ENCODE data around the gene HIBCH. TPM values are rescaled to one million over a fixed set of nuclear protein-coding genes. Genes with fewer than 3 reads are reported as not detected.

Gene HIBCH
- total and polyA plus RNA-seq, 2 of the 13 experiments (the other 11 are each of a cell fraction or from before 2014, with no cell fraction given), result 18.8 to 49.5 TPM

DNA sequence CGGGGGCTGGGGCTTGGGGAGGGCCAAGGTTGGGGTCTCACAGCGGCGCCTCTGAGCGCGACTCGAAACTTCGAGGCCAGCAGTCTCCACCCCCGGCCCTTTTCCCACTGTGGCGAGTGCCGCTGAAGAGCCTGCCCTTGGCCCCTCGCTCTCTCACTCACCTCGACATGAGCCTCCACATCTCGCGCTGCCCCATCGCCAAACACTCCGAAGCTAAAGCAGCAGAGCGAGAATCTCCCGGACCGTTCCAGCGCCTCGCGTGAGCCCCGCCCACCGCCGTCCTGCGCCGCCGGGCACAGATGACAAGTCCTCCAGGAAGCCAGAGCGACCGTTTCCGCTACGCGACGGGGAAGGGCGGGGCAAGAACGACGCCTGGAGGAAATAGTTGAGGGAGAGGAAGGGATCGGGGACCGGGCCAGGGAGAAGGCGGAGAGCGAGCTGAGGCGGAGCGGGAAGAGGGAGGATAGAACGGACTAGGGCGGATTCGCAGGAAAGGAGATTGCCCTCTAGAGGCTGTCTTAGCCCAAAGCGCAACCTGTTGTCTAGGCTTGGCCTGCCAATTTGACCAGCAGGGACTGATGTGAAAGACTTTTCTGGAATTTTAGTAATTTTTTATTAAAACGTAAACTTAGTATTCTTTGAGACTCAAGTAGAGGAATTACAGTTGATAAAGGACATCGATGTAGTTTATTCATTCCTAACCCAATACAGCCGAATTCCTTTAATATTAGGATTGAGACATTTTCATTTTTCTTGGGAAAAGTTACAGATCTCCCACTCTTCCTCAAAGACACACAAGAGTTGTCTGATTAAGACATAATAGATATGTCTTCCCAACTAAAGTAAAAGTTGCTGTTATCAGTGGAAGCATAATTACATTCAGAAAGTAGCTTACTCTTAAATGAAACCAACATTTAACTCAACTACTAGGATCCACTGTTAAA is at the start of gene HIBCH (continued):
- TF ChIP-seq, protein P1, sequence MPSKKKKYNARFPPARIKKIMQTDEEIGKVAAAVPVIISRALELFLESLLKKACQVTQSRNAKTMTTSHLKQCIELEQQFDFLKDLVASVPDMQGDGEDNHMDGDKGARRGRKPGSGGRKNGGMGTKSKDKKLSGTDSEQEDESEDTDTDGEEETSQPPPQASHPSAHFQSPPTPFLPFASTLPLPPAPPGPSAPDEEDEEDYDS (CRISPR knock-in tag; IDR thresholded peaks at IDR 0.05), result peak; percentile 93
- peak; percentile 63 for TF ChIP-seq NFYC (CRISPR knock-in tag; IDR thresholded peaks at IDR 0.05)
- peak; percentile 70; the same call in 1 of the 2 replicates for TF ChIP-seq ZNF749 (CRISPR knock-in tag; IDR thresholded peaks at IDR 0.05; ENCODE audit: borderline replicate concordance)
- peak; percentile 75 for TF ChIP-seq HMG20A (CRISPR knock-in tag; IDR thresholded peaks at IDR 0.05; ENCODE audit: borderline replicate concordance)
- TF ChIP-seq ZNF329 (CRISPR knock-in tag; IDR thresholded peaks at IDR 0.05; ENCODE audit: low read depth), result peak; percentile 54; the same call in 1 of the 2 replicates
- 0 out of 2 replicates have a peak, but pooled peaks have one; percentile 58 for TF ChIP-seq ZNF724P (CRISPR knock-in tag; IDR thresholded peaks at IDR 0.05; ENCODE audit: borderline replicate concordance)
- TF ChIP-seq ATF1 (CRISPR knock-in tag; IDR thresholded peaks at IDR 0.05), result peak; percentile 90
- TF ChIP-seq, protein P2, sequence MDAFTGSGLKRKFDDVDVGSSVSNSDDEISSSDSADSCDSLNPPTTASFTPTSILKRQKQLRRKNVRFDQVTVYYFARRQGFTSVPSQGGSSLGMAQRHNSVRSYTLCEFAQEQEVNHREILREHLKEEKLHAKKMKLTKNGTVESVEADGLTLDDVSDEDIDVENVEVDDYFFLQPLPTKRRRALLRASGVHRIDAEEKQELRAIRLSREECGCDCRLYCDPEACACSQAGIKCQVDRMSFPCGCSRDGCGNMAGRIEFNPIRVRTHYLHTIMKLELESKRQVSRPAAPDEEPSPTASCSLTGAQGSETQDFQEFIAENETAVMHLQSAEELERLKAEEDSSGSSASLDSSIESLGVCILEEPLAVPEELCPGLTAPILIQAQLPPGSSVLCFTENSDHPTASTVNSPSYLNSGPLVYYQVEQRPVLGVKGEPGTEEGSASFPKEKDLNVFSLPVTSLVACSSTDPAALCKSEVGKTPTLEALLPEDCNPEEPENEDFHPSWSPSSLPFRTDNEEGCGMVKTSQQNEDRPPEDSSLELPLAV (CRISPR knock-in tag; conservative IDR thresholded peaks at IDR 0.05; ENCODE audit: low read depth), result no peak
- TF ChIP-seq, protein P3, sequence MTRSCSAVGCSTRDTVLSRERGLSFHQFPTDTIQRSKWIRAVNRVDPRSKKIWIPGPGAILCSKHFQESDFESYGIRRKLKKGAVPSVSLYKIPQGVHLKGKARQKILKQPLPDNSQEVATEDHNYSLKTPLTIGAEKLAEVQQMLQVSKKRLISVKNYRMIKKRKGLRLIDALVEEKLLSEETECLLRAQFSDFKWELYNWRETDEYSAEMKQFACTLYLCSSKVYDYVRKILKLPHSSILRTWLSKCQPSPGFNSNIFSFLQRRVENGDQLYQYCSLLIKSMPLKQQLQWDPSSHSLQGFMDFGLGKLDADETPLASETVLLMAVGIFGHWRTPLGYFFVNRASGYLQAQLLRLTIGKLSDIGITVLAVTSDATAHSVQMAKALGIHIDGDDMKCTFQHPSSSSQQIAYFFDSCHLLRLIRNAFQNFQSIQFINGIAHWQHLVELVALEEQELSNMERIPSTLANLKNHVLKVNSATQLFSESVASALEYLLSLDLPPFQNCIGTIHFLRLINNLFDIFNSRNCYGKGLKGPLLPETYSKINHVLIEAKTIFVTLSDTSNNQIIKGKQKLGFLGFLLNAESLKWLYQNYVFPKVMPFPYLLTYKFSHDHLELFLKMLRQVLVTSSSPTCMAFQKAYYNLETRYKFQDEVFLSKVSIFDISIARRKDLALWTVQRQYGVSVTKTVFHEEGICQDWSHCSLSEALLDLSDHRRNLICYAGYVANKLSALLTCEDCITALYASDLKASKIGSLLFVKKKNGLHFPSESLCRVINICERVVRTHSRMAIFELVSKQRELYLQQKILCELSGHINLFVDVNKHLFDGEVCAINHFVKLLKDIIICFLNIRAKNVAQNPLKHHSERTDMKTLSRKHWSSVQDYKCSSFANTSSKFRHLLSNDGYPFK (CRISPR knock-in tag; IDR thresholded peaks at IDR 0.05; ENCODE audit: borderline replicate concordance), result peak; percentile 90; the same call in 1 of the 2 replicates
- TF ChIP-seq ZNF460 (CRISPR knock-in tag; IDR thresholded peaks at IDR 0.05; ENCODE audit: borderline replicate concordance), result no peak; the same call in 1 of the 2 replicates
- no peak for TF ChIP-seq ZFYVE20 (CRISPR knock-in tag; IDR thresholded peaks at IDR 0.05; ENCODE audit: borderline replicate concordance, low read depth)
- TF ChIP-seq ZNF75D (CRISPR knock-in tag; IDR thresholded peaks at IDR 0.05; ENCODE audit: borderline replicate concordance), result no peak
- peak; percentile 96 for TF ChIP-seq FOXK1 (CRISPR knock-in tag; IDR thresholded peaks at IDR 0.05; ENCODE audit: borderline replicate concordance, low read depth)
- TF ChIP-seq NFIB (CRISPR knock-in tag; IDR thresholded peaks at IDR 0.05; ENCODE audit: borderline replicate concordance), result no peak
- peak; percentile 92 for TF ChIP-seq ZNF598 (CRISPR knock-in tag; IDR thresholded peaks at IDR 0.05; ENCODE audit: borderline replicate concordance)
- TF ChIP-seq, protein P4, sequence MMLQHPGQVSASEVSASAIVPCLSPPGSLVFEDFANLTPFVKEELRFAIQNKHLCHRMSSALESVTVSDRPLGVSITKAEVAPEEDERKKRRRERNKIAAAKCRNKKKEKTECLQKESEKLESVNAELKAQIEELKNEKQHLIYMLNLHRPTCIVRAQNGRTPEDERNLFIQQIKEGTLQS (CRISPR knock-in tag; IDR thresholded peaks at IDR 0.05), result peak; percentile 74
- TF ChIP-seq, protein P5, sequence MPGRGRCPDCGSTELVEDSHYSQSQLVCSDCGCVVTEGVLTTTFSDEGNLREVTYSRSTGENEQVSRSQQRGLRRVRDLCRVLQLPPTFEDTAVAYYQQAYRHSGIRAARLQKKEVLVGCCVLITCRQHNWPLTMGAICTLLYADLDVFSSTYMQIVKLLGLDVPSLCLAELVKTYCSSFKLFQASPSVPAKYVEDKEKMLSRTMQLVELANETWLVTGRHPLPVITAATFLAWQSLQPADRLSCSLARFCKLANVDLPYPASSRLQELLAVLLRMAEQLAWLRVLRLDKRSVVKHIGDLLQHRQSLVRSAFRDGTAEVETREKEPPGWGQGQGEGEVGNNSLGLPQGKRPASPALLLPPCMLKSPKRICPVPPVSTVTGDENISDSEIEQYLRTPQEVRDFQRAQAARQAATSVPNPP (CRISPR knock-in tag; IDR thresholded peaks at IDR 0.05), result peak; percentile 71
- peak; percentile 18 for TF ChIP-seq IKZF4 (CRISPR knock-in tag; IDR thresholded peaks at IDR 0.05; ENCODE audit: borderline replicate concordance, low read depth, not compliant biosample characterization)
